CD14-positive monocyte (primary cell): ENCODE data around the gene TMEM45A. TPM values are rescaled to one million over a fixed set of nuclear protein-coding genes. Genes with fewer than 3 reads are reported as not detected.

Source experiments
- DNase-seq, 3 donors: peaks; one replicate each; pipeline ENCODE4 v3.0.0-alpha.2; 2011 to 2022
- H2AFZ ChIP-seq: 2 replicates; pipeline ENCODE4 v1.6.0; 2012; ENCODE audit warnings: mild to moderate bottlenecking, low read depth, low read length, inconsistent platforms; ENCODE audit not compliant: insufficient read depth, poor library complexity, severe bottlenecking
- H3K27ac ChIP-seq, 2 donors: 1 replicate in 1 of 2; 2 replicates in 1 of 2; pipeline ENCODE4 v1.5.1; 2012 to 2013; ENCODE audit warnings: low read length in 2 of 2, control low read depth in 1 of 2, inconsistent platforms in 1 of 2, low read depth in 1 of 2, mild to moderate bottlenecking in 1 of 2
- H3K27me3 ChIP-seq, 2 donors: one replicate each; pipeline versions ENCODE4 v1.6.0 to v1.6.1; 2011 to 2013; ENCODE audit warnings: low read length in 2 of 2; ENCODE audit not compliant: control insufficient read depth in 2 of 2, insufficient read depth in 2 of 2
- H3K36me3 ChIP-seq, 2 donors: replicated peaks in 1 of 2; 1 replicate in 1 of 2; 2 replicates in 1 of 2; pipeline versions ENCODE4 v1.5.1 to v1.6.1; 2012 to 2013; ENCODE audit warnings: low read length in 2 of 2, control low read depth in 1 of 2, inconsistent platforms in 1 of 2, mild to moderate bottlenecking in 1 of 2; ENCODE audit not compliant: insufficient read depth in 2 of 2, control insufficient read depth in 1 of 2
- H3K4me1 ChIP-seq, 2 donors: 1 replicate in 1 of 2; 2 replicates in 1 of 2; pipeline versions ENCODE4 v1.5.1 to v1.6.1; 2012 to 2013; ENCODE audit warnings: low read length in 2 of 2, control low read depth in 1 of 2, inconsistent platforms in 1 of 2, mild to moderate bottlenecking in 1 of 2, moderate library complexity in 1 of 2; ENCODE audit not compliant: insufficient read depth in 2 of 2, control insufficient read depth in 1 of 2
- H3K4me2 ChIP-seq: replicated peaks from 2 replicates; pipeline ENCODE3; 2012; ENCODE audit warnings: low read length, moderate library complexity, mild to moderate bottlenecking; ENCODE audit not compliant: poor library complexity, severe bottlenecking; ENCODE audit errors: extremely low read depth
- H3K4me3 ChIP-seq, 3 experiments: fragments of 200-600 bp in 1 of 3; sonication (generic) in 1 of 3; replicated peaks in 1 of 3; 1 replicate in 2 of 3; 2 replicates in 1 of 3; pipeline ENCODE4 v1.5.1; 2011 to 2013; ENCODE audit warnings: low read length in 3 of 3, mild to moderate bottlenecking in 3 of 3, control low read depth in 2 of 3, low read depth in 2 of 3, inconsistent platforms in 1 of 3, moderate library complexity in 1 of 3
- H3K79me2 ChIP-seq: 2 replicates; pipeline ENCODE4 v1.6.0; 2012; ENCODE audit warnings: mild to moderate bottlenecking, control low read depth, inconsistent platforms, low read length, moderate library complexity; ENCODE audit not compliant: insufficient read depth
- H3K9ac ChIP-seq: 2 replicates; pipeline ENCODE4 v1.6.0; 2017; ENCODE audit warnings: low read length, mild to moderate bottlenecking; ENCODE audit not compliant: insufficient read depth, poor library complexity, severe bottlenecking
- H3K9me3 ChIP-seq, 2 donors: replicated peaks in 1 of 2; 1 replicate in 1 of 2; 2 replicates in 1 of 2; pipeline versions ENCODE4 v1.5.1 to v1.6.1; 2012 to 2013; ENCODE audit warnings: low read length in 2 of 2, control low read depth in 1 of 2; ENCODE audit not compliant: control insufficient read depth in 1 of 2, insufficient read depth in 1 of 2
- H4K20me1 ChIP-seq: 2 replicates; pipeline ENCODE4 v1.6.0; 2012; ENCODE audit warnings: mild to moderate bottlenecking, low read length, control low read depth, moderate library complexity; ENCODE audit not compliant: insufficient read depth
- H3K27ac Mint-ChIP-seq, 7 donors: one replicate each; pipeline ENCODE4 v1.8.0; 2020; ENCODE audit warnings: mild to moderate bottlenecking in 7 of 7, mixed read lengths in 7 of 7, moderate library complexity in 6 of 7, inconsistent platforms in 2 of 7
- H3K27me3 Mint-ChIP-seq, 3 donors: one replicate each; pipeline ENCODE4 v1.8.0; 2021 to 2022; ENCODE audit warnings: low read depth in 3 of 3, mild to moderate bottlenecking in 3 of 3, mixed read lengths in 3 of 3, moderate library complexity in 3 of 3, inconsistent platforms in 1 of 3
- H3K36me3 Mint-ChIP-seq, 2 donors: one replicate each; pipeline ENCODE4 v1.8.0; 2020; ENCODE audit warnings: mixed read lengths in 2 of 2, inconsistent platforms in 1 of 2, mild to moderate bottlenecking in 1 of 2
- H3K4me1 Mint-ChIP-seq: one replicate; pipeline ENCODE4 v1.8.0; 2020; ENCODE audit warnings: mild to moderate bottlenecking, mixed read lengths
- H3K4me3 Mint-ChIP-seq, 2 donors: one replicate each; pipeline ENCODE4 v1.8.0; 2020; ENCODE audit warnings: mild to moderate bottlenecking in 2 of 2, mixed read lengths in 2 of 2, moderate library complexity in 1 of 2
- H3K9me3 Mint-ChIP-seq, 7 donors: one replicate each; pipeline ENCODE4 v1.8.0; 2020 to 2022; ENCODE audit warnings: mixed read lengths in 7 of 7, mild to moderate bottlenecking in 6 of 7, moderate library complexity in 6 of 7, inconsistent platforms in 2 of 7
- CTCF ChIP-seq: fragments of 200-600 bp; IDR thresholded peaks from one replicate; pipeline ENCODE4 v1.8.0; 2022; ENCODE audit warnings: antibody characterized with exemption, mild to moderate bottlenecking
- WGBS: methylation state at CpG from one replicate; pipeline ENCODE4 v1.1.5; 2013; ENCODE audit warnings: missing lambda C conversion rate; ENCODE audit not compliant: insufficient coverage; 5-methylcytosine and 5-hydroxymethylcytosine counted together
- intact Hi-C, 2 donors: fragments of 100-400 bp; cut with micrococcal nuclease; formaldehyde crosslinking; loops; one replicate each; pipeline versions ENCODE4 v1.15.0 to v1.15.1; 2023
- polyA plus RNA-seq, 3 donors: library from polyadenylated mRNA; depleted of rRNA in 1 of 3; unstranded in 2 of 3; stranded (reverse) in 1 of 3; fragments of 300-500 nt in 2 of 3; fragments of >200 nt in 1 of 3; fragmentation: Illumina TruSeq in 2 of 3; gene quantifications; 1 replicate in 2 of 3; 2 replicates in 1 of 3; pipeline ENCODE4 v1.2.3, GENCODE V29; 2012 to 2021

Gene TMEM45A
- polyA plus RNA-seq, 3 donors = 0.03 to 1.5 (median 0.97) TPM

GRCh38 chr3:100554373-100554676 lies 61.9 kb downstream of the TMEM45A start:
- Histone ChIP-seq H2AFZ (no peak overlapping the region), H3K27ac (no peak overlapping the region), H3K4me1 (peaks cover 10 to 12% of the 10 kb centered on the region in 2 donors), H3K4me3 (no peak overlapping the region), H3K9ac (no peak overlapping the region), H3K36me3 (no peaks in the 10 kb centered on the region), H3K9me3 (peaks cover 0 to 4% of the 10 kb centered on the region in 2 donors), H4K20me1 (no peaks in the 10 kb centered on the region), H3K79me2 (no peaks in the 10 kb centered on the region), H3K27me3 (no peaks in the 10 kb centered on the region), H3K4me2 (no peak overlapping the region)
- Mint-ChIP-seq H3K9me3 (peaks cover 0 to 10% (median 5%) of the 10 kb centered on the region in 7 donors), H3K4me3 (no peak overlapping the region), H3K36me3 (peaks cover 4 to 5% of the 10 kb centered on the region in 2 donors), H3K27ac (no peak overlapping the region), H3K4me1 (peaks cover 13% of the 10 kb centered on the region), H3K27me3 (peaks cover 0 to 2% (median 1%) of the 10 kb centered on the region in 3 donors)
- no peak for TF ChIP-seq CTCF
- no peak for DNase-seq
- intact Hi-C loops = no loop called here

GRCh38 chr3:100556673-100557310 lies 64.4 kb downstream of the TMEM45A start:
- Histone ChIP-seq H3K27ac (peak overlapping the region in 1 of 2 donors; percentile 41), H2AFZ (no peak overlapping the region), H3K4me2 (peak overlapping the region; percentile 5), H3K79me2 (no peaks in the 10 kb centered on the region), H3K36me3 (no peaks in the 10 kb centered on the region), H3K4me3 (no peak overlapping the region), H3K27me3 (no peaks in the 10 kb centered on the region), H3K9me3 (peaks cover 0 to 4% of the 10 kb centered on the region in 2 donors), H3K9ac (no peak overlapping the region), H4K20me1 (no peaks in the 10 kb centered on the region), H3K4me1 (peaks cover 18 to 22% of the 10 kb centered on the region in 2 donors)
- Mint-ChIP-seq H3K4me1 (peaks cover 22% of the 10 kb centered on the region), H3K4me3 (no peak overlapping the region), H3K9me3 (peaks cover 0 to 8% (median 5%) of the 10 kb centered on the region in 7 donors), H3K36me3 (peaks cover 4 to 5% of the 10 kb centered on the region in 2 donors), H3K27ac (peak overlapping the region in 5 of 7 donors; percentile 1 to 41 (median 11)), H3K27me3 (peaks cover 0 to 1% (median 0%) of the 10 kb centered on the region in 3 donors)
- intact Hi-C loops = no loop called here
- TF ChIP-seq CTCF = no peak
- DNase-seq = peak in 2 of 3 donors; percentile 8 to 13
- WGBS = no CpG with 5 or more reads among the region's 2 CpGs
